Measurements from ENCODE around the gene MTCL3.

- TF ChIP-seq USF1 (IDR thresholded peaks at IDR 0.05) (no peak), TEAD4 (IDR thresholded peaks at IDR 0.05) (no peak), RAD21 (IDR thresholded peaks at IDR 0.05; ENCODE audit: low read depth) (no peak), EGR1 (IDR thresholded peaks at IDR 0.05) (no peak), FOXM1 (IDR thresholded peaks at IDR 0.05; ENCODE audit: borderline replicate concordance, low read depth) (no peak), TAF1 (IDR thresholded peaks at IDR 0.05; ENCODE audit: low read depth) (no peak), MAX (IDR thresholded peaks at IDR 0.05) (no peak), EP300 (IDR thresholded peaks at IDR 0.05; ENCODE audit: borderline replicate concordance) (no peak), YY1 (IDR thresholded peaks at IDR 0.05; ENCODE audit: low read depth) (no peak)
Measured at GRCh38 chr6:127566651-127567050, 47.5 kb upstream of the MTCL3 start.

Measured in Ishikawa (cell line).